Measurements from ENCODE around the gene STON2.
A peak's percentile ranks its signal among the peaks of the same experiment; 100 is the strongest.

The STON2 gene

DNA sequence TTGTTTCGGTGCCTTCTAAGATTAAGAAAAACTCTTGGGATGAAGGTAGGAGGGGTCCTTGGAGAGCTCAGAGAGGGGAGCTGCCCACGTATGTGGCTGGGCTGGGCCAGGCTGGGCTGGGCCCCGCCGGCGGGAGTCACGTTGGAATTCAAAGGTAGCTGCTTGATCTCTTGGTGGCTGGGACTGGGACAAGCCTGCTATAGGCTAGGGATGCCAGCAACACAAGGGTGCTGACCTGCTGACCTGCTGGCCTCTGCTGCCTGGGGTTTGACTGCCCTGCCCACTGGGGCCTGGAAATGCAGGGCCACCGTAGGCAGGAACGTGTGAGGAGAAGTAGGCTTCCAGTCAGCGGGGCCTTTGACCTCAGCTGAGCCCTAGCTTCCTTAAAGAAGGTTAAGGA lies 126.6 kb downstream of the STON2 start:
- TF ChIP-seq, protein P1, sequence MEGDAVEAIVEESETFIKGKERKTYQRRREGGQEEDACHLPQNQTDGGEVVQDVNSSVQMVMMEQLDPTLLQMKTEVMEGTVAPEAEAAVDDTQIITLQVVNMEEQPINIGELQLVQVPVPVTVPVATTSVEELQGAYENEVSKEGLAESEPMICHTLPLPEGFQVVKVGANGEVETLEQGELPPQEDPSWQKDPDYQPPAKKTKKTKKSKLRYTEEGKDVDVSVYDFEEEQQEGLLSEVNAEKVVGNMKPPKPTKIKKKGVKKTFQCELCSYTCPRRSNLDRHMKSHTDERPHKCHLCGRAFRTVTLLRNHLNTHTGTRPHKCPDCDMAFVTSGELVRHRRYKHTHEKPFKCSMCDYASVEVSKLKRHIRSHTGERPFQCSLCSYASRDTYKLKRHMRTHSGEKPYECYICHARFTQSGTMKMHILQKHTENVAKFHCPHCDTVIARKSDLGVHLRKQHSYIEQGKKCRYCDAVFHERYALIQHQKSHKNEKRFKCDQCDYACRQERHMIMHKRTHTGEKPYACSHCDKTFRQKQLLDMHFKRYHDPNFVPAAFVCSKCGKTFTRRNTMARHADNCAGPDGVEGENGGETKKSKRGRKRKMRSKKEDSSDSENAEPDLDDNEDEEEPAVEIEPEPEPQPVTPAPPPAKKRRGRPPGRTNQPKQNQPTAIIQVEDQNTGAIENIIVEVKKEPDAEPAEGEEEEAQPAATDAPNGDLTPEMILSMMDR (IDR thresholded peaks at IDR 0.05; ENCODE audit: low read depth, low read length, missing control alignments): no peak
- no peak overlapping the region for H3K27ac ChIP-seq
- in situ Hi-C loops (cut with HindIII; ENCODE audit: low pct_ligation_motif_present, low sequenced_read_pairs): no loop called here

DNA sequence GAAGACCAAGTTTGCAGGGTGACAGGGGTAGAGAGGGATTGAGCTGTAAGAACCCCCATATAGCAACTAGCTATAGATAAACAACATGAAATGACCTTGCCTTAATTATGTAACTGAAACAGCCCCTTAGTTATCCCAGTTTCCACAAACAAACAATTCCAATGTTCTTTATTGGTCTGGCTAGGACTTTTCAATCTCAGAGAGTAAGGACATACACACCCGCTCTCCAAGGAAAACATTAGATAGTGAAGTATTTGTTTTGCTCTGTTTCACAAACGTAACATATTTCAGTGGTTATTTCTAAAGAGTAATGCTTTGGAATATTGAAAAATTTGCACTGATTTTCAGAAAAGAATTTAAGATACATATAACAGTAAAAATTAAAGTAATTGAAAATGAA lies 127.8 kb downstream of the STON2 start:
- Histone ChIP-seq H3K27me3 (replicated peaks) (no peaks in the 10 kb centered on the region), H3K36me3 (replicated peaks) (no peaks in the 10 kb centered on the region), H3K27ac (no peak overlapping the region), H3K4me3 (ENCODE audit: low read depth, low read length) (no peak overlapping the region)
- in situ Hi-C loops (cut with HindIII; ENCODE audit: low pct_ligation_motif_present, low sequenced_read_pairs): no loop called here
- no peak for DNase-seq
- TF ChIP-seq, protein P1 (IDR thresholded peaks at IDR 0.05; ENCODE audit: low read depth, low read length, missing control alignments): no peak

More for the DNA sequence above, 126.6 kb downstream of the STON2 start:
- Histone ChIP-seq H3K36me3 (replicated peaks) (no peaks in the 10 kb centered on the region), H3K27me3 (replicated peaks) (no peaks in the 10 kb centered on the region), H3K4me3 (ENCODE audit: low read depth, low read length) (no peak overlapping the region)
- DNase-seq: no peak

DNA sequence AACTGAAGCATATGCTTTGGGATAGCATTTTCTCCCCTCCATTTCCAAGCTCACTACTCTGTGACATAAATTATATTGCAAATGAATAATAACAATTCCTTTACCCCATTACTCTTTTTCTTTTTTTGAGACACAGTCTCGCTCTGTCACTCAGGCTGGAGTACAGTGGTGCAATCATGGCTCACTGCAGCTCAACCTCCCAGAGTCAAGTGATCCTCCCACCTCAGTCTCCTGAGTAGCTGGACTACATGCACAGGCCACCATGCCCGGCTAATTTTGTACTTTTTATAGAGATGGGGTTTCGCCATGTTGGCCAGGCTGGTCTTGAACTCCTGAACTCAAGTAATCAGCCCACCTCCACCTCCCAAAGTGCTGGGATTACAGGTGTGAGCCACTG lies 130.1 kb downstream of the STON2 start:
- Histone ChIP-seq H3K36me3 (replicated peaks) (no peaks in the 10 kb centered on the region), H3K27me3 (replicated peaks) (no peaks in the 10 kb centered on the region), H3K4me3 (ENCODE audit: low read depth, low read length) (no peak overlapping the region), H3K27ac (no peak overlapping the region)
- in situ Hi-C loops (cut with HindIII; ENCODE audit: low pct_ligation_motif_present, low sequenced_read_pairs): no loop called here
- TF ChIP-seq, protein P1 (IDR thresholded peaks at IDR 0.05; ENCODE audit: low read depth, low read length, missing control alignments): no peak
- DNase-seq: no peak

DNA sequence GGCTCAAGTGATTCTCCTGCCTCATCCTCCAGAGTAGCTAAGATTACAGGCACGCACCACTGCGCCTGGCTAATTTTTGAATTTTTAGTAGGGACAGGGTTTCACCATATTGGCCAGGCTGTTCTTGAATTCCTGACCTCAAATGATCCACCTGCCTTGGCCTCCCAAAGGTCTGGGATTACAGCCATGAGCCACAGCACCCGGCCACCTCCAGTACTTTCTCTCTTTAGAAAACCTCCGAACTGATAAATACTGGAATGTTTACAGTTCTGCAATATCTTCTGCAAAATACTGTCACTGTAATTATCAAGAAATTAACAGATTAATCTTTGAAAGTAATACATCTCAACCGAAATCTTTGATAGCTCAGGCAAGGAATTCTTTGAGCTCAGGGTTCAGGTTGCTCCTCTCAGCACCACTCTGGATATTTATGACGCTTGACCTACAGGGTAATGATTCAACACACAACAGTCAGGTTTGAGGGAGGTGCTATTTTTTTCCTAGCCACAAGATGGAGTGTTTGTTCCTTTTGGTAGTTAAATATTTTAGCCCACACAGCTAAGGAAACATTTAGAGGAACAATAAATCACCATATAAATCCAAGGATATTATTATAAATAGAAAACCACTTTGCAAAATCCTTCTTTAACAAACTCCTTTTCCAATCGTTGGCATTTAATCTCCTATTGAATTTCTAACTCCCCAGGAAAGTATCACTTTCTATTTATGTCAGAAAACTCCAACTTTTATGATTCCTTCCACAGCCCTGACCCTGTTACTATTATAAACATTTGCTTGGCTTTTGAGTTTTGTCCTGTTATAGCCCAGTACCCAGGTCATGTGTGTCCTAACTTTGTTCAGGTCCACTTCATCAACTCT lies 130.8 kb downstream of the STON2 start:
- TF ChIP-seq, protein P1 (IDR thresholded peaks at IDR 0.05; ENCODE audit: low read depth, low read length, missing control alignments): peak; percentile 67
- H3K36me3 ChIP-seq (replicated peaks): no peaks in the 10 kb centered on the region
- H3K27ac ChIP-seq: no peak overlapping the region
- peak; percentile 69 for DNase-seq
- H3K27me3 ChIP-seq (replicated peaks): no peaks in the 10 kb centered on the region
- H3K4me3 ChIP-seq (ENCODE audit: low read depth, low read length): no peak overlapping the region
- in situ Hi-C loops (cut with HindIII; ENCODE audit: low pct_ligation_motif_present, low sequenced_read_pairs): no loop called here

DNA sequence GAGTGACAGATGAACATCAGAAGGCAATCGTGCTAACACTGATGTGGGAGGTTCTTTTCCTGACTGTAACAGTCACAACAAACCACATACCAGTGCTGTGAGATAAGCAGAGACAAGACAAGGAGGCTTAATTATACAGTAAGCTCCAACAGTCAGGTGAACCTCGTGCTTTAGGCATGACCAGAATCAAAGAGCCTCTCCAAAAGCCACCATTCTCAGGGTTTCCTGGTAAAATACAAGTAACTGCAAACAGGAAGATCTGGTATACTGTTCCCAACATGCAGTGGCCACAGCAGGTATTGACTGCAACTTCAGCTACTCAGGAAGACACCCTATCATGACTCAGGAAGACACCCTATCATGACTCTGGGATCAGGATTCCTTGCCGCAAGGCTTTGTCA lies 132.1 kb downstream of the STON2 start:
- Histone ChIP-seq H3K36me3 (replicated peaks) (no peaks in the 10 kb centered on the region), H3K27ac (no peak overlapping the region), H3K27me3 (replicated peaks) (no peaks in the 10 kb centered on the region), H3K4me3 (ENCODE audit: low read depth, low read length) (no peak overlapping the region)
- DNase-seq: peak; percentile 3
- in situ Hi-C loops (cut with HindIII; ENCODE audit: low pct_ligation_motif_present, low sequenced_read_pairs): no loop called here
- TF ChIP-seq, protein P1 (IDR thresholded peaks at IDR 0.05; ENCODE audit: low read depth, low read length, missing control alignments): no peak
